GM23338 (cell line): ENCODE measurements around the gene SCFD2. TPM values are rescaled to one million over a fixed set of nuclear protein-coding genes. Genes with fewer than 3 reads are reported as not detected.

ENCODE experiments used
- ATAC-seq: fragments of 200-7000 bp; cut with Tn5 transposase; 3 replicates; pipeline ENCODE4 v1.9.1; 2020
- DNase-seq: peaks from one replicate; pipeline ENCODE4 v3.0.0-alpha.2; 2015; ENCODE audit warnings: low spot score
- H2AFZ ChIP-seq: fragments of 200-600 bp; sonication (generic); 2 replicates; pipeline ENCODE4 v1.8.0; 2016; ENCODE audit warnings: antibody characterized with exemption, mild to moderate bottlenecking, moderate library complexity
- H3F3A ChIP-seq: fragments of 200-600 bp; sonication (generic); replicated peaks from 2 replicates; pipeline ENCODE4 v1.8.0; 2017; ENCODE audit warnings: antibody characterized with exemption, mixed run types, low read depth
- H3K27ac ChIP-seq: fragments of 200-600 bp; sonication (generic); 2 replicates; pipeline ENCODE4 v1.6.1; 2016; ENCODE audit warnings: low read depth
- H3K27me3 ChIP-seq: fragments of 200-600 bp; sonication (generic); 2 replicates; pipeline ENCODE4 v1.8.0; 2016; ENCODE audit warnings: mild to moderate bottlenecking, mixed run types, moderate library complexity; ENCODE audit not compliant: insufficient read depth
- H3K36me3 ChIP-seq: fragments of 200-600 bp; sonication (generic); 2 replicates; pipeline ENCODE4 v1.8.0; 2016; ENCODE audit warnings: mild to moderate bottlenecking; ENCODE audit not compliant: insufficient read depth
- H3K4me1 ChIP-seq: fragments of 200-600 bp; sonication (generic); 2 replicates; pipeline ENCODE4 v1.8.0; 2016; ENCODE audit warnings: mild to moderate bottlenecking, moderate library complexity; ENCODE audit not compliant: insufficient read depth
- H3K4me2 ChIP-seq: fragments of 200-600 bp; sonication (generic); 2 replicates; pipeline ENCODE4 v1.7.1; 2017; ENCODE audit warnings: mixed run types
- H3K4me3 ChIP-seq: fragments of 200-600 bp; sonication (generic); 2 replicates; pipeline ENCODE4 v1.6.1; 2016; ENCODE audit warnings: mixed run types
- H3K79me2 ChIP-seq: fragments of 200-600 bp; sonication (generic); replicated peaks from 2 replicates; pipeline ENCODE4 v1.8.0; 2017; ENCODE audit warnings: mild to moderate bottlenecking; ENCODE audit not compliant: insufficient read depth
- H3K9me2 ChIP-seq: fragments of 200-600 bp; sonication (generic); 2 replicates; pipeline ENCODE4 v1.8.0; 2017; ENCODE audit not compliant: insufficient read depth
- H4K20me1 ChIP-seq: fragments of 200-600 bp; sonication (generic); replicated peaks from 2 replicates; pipeline ENCODE4 v1.8.0; 2017; ENCODE audit warnings: mild to moderate bottlenecking; ENCODE audit not compliant: insufficient read depth
- H3K27ac Mint-ChIP-seq: 2 replicates; pipeline ENCODE4 v1.8.0; 2020; ENCODE audit warnings: inconsistent platforms, mild to moderate bottlenecking, moderate library complexity, mixed read lengths
- H3K27me3 Mint-ChIP-seq: 3 replicates; pipeline ENCODE4 v1.8.0; 2022; ENCODE audit warnings: low read depth, mild to moderate bottlenecking, moderate library complexity, mixed read lengths, inconsistent platforms; ENCODE audit not compliant: insufficient read depth, poor library complexity
- H3K36me3 Mint-ChIP-seq: 3 replicates; pipeline ENCODE4 v1.8.0; 2021; ENCODE audit warnings: low read depth, mild to moderate bottlenecking, inconsistent platforms, moderate library complexity, mixed read lengths
- H3K4me1 Mint-ChIP-seq: 3 replicates; pipeline ENCODE4 v1.8.0; 2020; ENCODE audit warnings: mild to moderate bottlenecking, inconsistent platforms, mixed read lengths
- H3K4me3 Mint-ChIP-seq: 3 replicates; pipeline ENCODE4 v1.8.0; 2021; ENCODE audit warnings: moderate library complexity, mild to moderate bottlenecking, inconsistent platforms, mixed read lengths
- H3K9me3 Mint-ChIP-seq: 3 replicates; pipeline ENCODE4 v1.8.0; 2020; ENCODE audit warnings: moderate library complexity, mild to moderate bottlenecking, inconsistent platforms, mixed read lengths
- CREB1 ChIP-seq: fragments of 250-450 bp; sonication (Bioruptor Pico); IDR thresholded peaks from 2 replicates; pipeline ENCODE4 v1.5.0; 2020; ENCODE audit warnings: low read depth, mild to moderate bottlenecking, moderate library complexity
- CTCF ChIP-seq, 2 experiments: fragments of 200-600 bp in 1 of 2; sonication (generic) in 1 of 2; conservative IDR thresholded peaks; 2 replicates each; pipeline versions ENCODE4 v1.5.1 to v1.6.1; 2016 to 2017; ENCODE audit warnings: antibody characterized with exemption in 2 of 2, low read depth in 2 of 2, mild to moderate bottlenecking in 2 of 2, moderate library complexity in 1 of 2
- EZH2 ChIP-seq: fragments of 200-600 bp; sonication (generic); IDR thresholded peaks from one replicate; pipeline ENCODE4 v1.8.0; 2017; ENCODE audit warnings: antibody characterized with exemption, mild to moderate bottlenecking, low read depth; ENCODE audit not compliant: unreplicated experiment
- EZH2phosphoT487 ChIP-seq: fragments of 200-600 bp; sonication (generic); IDR thresholded peaks from one replicate; pipeline ENCODE4 v1.8.1; 2018; ENCODE audit warnings: antibody characterized with exemption; ENCODE audit not compliant: unreplicated experiment
- JUNB ChIP-seq: IDR thresholded peaks from one replicate; pipeline ENCODE4 v1.6.1; 2016; ENCODE audit warnings: antibody characterized with exemption; ENCODE audit not compliant: unreplicated experiment
- POLR2AphosphoS5 ChIP-seq: IDR thresholded peaks from 2 replicates; pipeline ENCODE4 v1.6.1; 2016; ENCODE audit warnings: antibody characterized with exemption, low read depth
- REST ChIP-seq: IDR thresholded peaks from one replicate; pipeline ENCODE4 v1.6.1; 2018; ENCODE audit warnings: antibody characterized with exemption; ENCODE audit not compliant: unreplicated experiment
- STAT1 ChIP-seq: IDR thresholded peaks from one replicate; pipeline ENCODE4 v1.6.1; 2016; ENCODE audit warnings: antibody characterized with exemption; ENCODE audit not compliant: unreplicated experiment
- ZNF331 ChIP-seq: fragments of 250-450 bp; sonication (Bioruptor Pico); IDR thresholded peaks from 2 replicates; pipeline ENCODE4 v1.5.0; 2020; ENCODE audit warnings: low read depth, mild to moderate bottlenecking, moderate library complexity
- ZNF462 ChIP-seq: fragments of 250-450 bp; sonication (Bioruptor Pico); IDR thresholded peaks from 2 replicates; pipeline ENCODE4 v1.5.0; 2020; ENCODE audit warnings: mild to moderate bottlenecking, moderate library complexity
- polyA plus RNA-seq: library from polyadenylated mRNA; unstranded; fragments of >200 nt; fragmentation: Nextera tagmentation; extraction: Ambion mirVana; gene quantifications from 2 replicates; pipeline ENCODE4 v1.2.1, GENCODE V29; 2016
- total RNA-seq: library from RNA; depleted of rRNA; stranded (reverse); fragments of >200 nt; shearing (Covaris generic); gene quantifications from 2 replicates; pipeline ENCODE4 v1.2.3, GENCODE V29; 2014

SCFD2 gene
- total and polyA plus RNA-seq, 2 experiments from 2014 or later, result 5.7 to 17.5 TPM

GRCh38 chr4:53194727-53195126, 171.1 kb downstream of the SCFD2 start:
- H3K27ac ChIP-seq, result no peak overlapping the region
- no peaks in the 10 kb centered on the region for H3K79me2 ChIP-seq
- ATAC-seq (no peak), DNase-seq (no peak)
- H3K4me2 ChIP-seq, result no peak overlapping the region
- no peaks in the 10 kb centered on the region for H3K9me2 ChIP-seq
- no peak overlapping the region for H2AFZ ChIP-seq
- H3K4me3 ChIP-seq, result no peak overlapping the region
- no peak overlapping the region for H3K4me3 Mint-ChIP-seq
- H3K27me3 Mint-ChIP-seq, result peaks cover 3% of the 10 kb centered on the region
- H3K27ac Mint-ChIP-seq, result no peak overlapping the region
- no peaks in the 10 kb centered on the region for H3K4me1 ChIP-seq
- H3K4me1 Mint-ChIP-seq, result no peaks in the 10 kb centered on the region
- no peaks in the 10 kb centered on the region for H4K20me1 ChIP-seq
- no peaks in the 10 kb centered on the region for H3F3A ChIP-seq
- TF ChIP-seq ZNF462 (CRISPR knock-in tag), result no peak
- TF ChIP-seq EZH2, result no peak
- TF ChIP-seq POLR2AphosphoS5, result no peak
- no peak for TF ChIP-seq EZH2phosphoT487
- no peak for TF ChIP-seq REST
- TF ChIP-seq STAT1, result no peak
- no peak for TF ChIP-seq CREB1 (CRISPR knock-in tag)
- no peak for TF ChIP-seq JUNB
- TF ChIP-seq CTCF (conservative IDR thresholded peaks at IDR 0.05; ENCODE audit: low read depth in 2 of 2), result no peak
- TF ChIP-seq ZNF331 (CRISPR knock-in tag), result no peak
- H3K36me3 ChIP-seq, result no peaks in the 10 kb centered on the region
- no peaks in the 10 kb centered on the region for H3K36me3 Mint-ChIP-seq
- no peaks in the 10 kb centered on the region for H3K9me3 Mint-ChIP-seq
- no peaks in the 10 kb centered on the region for H3K27me3 ChIP-seq
